ENCODE results near the gene FBP2.
"Not testable (repeated sequence)": the region's sequence is repeated elsewhere in the genome, so short reads cannot be mapped to it uniquely, and the experiment has no call there.

FBP2 gene

DNA sequence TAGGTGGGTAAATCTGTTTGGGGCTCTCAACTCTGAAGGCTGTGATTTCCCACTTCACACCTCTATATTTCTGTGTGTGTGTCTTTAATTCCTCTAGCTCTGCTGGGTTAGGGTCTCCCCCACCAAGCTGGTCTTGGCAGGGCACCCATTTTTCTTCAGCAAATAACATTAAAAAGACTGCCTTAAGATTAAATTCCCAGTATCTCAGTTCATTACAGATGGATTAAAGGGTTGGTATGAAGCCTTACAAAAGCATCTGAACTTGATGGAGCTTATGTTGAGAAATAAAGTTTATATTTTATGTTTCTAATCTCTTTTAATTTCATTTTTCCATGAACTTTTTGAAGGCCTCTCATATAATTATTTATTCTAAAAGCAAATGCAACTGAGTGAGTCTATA, 27.1 kb downstream of the FBP2 start:
- no peaks in the 10 kb centered on the region for H3K79me2 ChIP-seq
- no peaks in the 10 kb centered on the region for H3K9me3 ChIP-seq (ENCODE audit: control insufficient read depth, low read length)
- no peak overlapping the region for H3K9ac ChIP-seq
- TF ChIP-seq, protein P1, sequence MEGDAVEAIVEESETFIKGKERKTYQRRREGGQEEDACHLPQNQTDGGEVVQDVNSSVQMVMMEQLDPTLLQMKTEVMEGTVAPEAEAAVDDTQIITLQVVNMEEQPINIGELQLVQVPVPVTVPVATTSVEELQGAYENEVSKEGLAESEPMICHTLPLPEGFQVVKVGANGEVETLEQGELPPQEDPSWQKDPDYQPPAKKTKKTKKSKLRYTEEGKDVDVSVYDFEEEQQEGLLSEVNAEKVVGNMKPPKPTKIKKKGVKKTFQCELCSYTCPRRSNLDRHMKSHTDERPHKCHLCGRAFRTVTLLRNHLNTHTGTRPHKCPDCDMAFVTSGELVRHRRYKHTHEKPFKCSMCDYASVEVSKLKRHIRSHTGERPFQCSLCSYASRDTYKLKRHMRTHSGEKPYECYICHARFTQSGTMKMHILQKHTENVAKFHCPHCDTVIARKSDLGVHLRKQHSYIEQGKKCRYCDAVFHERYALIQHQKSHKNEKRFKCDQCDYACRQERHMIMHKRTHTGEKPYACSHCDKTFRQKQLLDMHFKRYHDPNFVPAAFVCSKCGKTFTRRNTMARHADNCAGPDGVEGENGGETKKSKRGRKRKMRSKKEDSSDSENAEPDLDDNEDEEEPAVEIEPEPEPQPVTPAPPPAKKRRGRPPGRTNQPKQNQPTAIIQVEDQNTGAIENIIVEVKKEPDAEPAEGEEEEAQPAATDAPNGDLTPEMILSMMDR (IDR thresholded peaks at IDR 0.05), result no peak
- peak overlapping the region; percentile 93 for H3K27ac ChIP-seq
- no peak overlapping the region for H3K4me2 ChIP-seq (ENCODE audit: low read length)
- H2AFZ ChIP-seq, result no peak overlapping the region
- no peaks in the 10 kb centered on the region for H3K36me3 ChIP-seq (ENCODE audit: control insufficient read depth, insufficient read depth, low read length)
- H3K27me3 ChIP-seq (ENCODE audit: control insufficient read depth, insufficient read depth, low read length), result no peaks in the 10 kb centered on the region
- no peak overlapping the region for H3K4me3 ChIP-seq (ENCODE audit: low read depth, low read length)
- H3K4me1 ChIP-seq, result peaks cover 32% of the 10 kb centered on the region

DNA sequence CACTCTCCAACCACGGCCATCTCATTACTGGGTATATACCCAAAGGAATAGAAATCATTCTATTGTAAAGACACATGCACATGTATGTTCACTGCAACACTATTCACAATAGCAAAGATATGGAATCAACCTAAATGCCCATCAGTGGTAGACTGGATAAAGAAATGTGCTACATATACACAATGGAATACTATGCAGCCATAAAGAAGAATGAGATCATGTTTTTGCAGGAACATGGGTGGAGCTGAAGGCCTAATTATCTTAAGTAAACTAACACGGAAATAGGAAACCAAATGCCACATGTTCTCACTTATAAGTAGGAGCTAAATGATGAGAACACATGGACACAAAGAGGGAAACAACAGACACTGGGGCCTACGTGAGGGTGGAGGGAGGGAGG, 29.3 kb downstream of the FBP2 start:
- H3K9me3 ChIP-seq (ENCODE audit: control insufficient read depth, low read length); H3K4me2 ChIP-seq (ENCODE audit: low read length); H3K9ac ChIP-seq; H2AFZ ChIP-seq; H3K4me3 ChIP-seq (ENCODE audit: low read depth, low read length); H3K36me3 ChIP-seq (ENCODE audit: control insufficient read depth, insufficient read depth, low read length); H3K79me2 ChIP-seq; H3K27me3 ChIP-seq (ENCODE audit: control insufficient read depth, insufficient read depth, low read length): not testable (repeated sequence)
- Histone ChIP-seq H3K4me1 (peaks cover 43% of the 10 kb centered on the region), H3K27ac (peak overlapping the region; percentile 74)

DNA sequence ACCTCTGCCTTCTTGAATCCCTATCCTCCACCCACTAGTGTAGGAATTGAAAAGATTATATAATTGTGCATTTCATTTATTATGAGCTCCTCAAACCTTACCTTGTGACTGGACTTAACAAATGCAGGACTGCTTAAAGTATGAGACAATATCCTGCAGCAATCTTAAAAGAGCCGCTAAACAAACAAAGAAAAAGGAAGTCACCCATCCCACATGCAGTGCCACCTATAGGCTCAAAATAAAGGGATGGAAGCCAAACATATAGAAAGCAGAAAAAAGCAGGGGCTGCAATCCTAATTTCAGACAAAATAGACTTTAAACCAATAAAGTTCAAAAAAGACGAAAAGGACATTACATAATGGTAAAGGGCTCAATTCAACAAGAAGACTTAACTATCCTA, 30.1 kb downstream of the FBP2 start:
- H3K27me3 ChIP-seq (ENCODE audit: control insufficient read depth, insufficient read depth, low read length), result no peaks in the 10 kb centered on the region
- H3K4me1 ChIP-seq, result peaks cover 39% of the 10 kb centered on the region

DNA sequence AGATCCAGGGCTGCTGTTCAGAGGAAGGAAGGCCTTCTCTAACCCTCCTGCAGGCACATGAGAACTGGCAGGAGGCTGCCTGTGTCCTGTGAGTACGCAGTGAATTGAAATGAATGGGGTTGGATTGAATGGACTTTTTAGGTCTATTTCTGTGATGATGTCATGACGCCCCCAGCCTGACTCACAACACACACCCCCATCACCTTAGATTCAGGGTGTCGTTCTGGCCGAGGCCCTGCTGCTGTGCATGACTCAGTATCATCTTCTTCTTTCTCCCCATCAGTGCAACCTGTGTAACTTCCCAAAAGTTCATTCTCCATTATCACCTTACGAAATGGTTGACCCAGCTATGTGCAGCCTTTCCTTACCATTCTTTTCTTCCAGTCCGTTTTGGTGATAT, 33.4 kb downstream of the FBP2 start:
- H3K27ac ChIP-seq, result peak overlapping the region; percentile 89
- H3K27me3 ChIP-seq (ENCODE audit: control insufficient read depth, insufficient read depth, low read length), result no peaks in the 10 kb centered on the region
- H3K4me3 ChIP-seq (ENCODE audit: low read depth, low read length), result no peak overlapping the region
- H3K79me2 ChIP-seq, result no peaks in the 10 kb centered on the region
- peak overlapping the region; percentile 9 for H3K4me2 ChIP-seq (ENCODE audit: low read length)
- no peaks in the 10 kb centered on the region for H3K36me3 ChIP-seq (ENCODE audit: control insufficient read depth, insufficient read depth, low read length)
- H3K9ac ChIP-seq, result no peak overlapping the region
- TF ChIP-seq, protein P1 (IDR thresholded peaks at IDR 0.05), result no peak
- no peaks in the 10 kb centered on the region for H3K9me3 ChIP-seq (ENCODE audit: control insufficient read depth, low read length)
- no peak overlapping the region for H2AFZ ChIP-seq
- peaks cover 20% of the 10 kb centered on the region for H3K4me1 ChIP-seq

More for the DNA sequence above, 30.1 kb downstream of the FBP2 start:
- H2AFZ ChIP-seq, result no peak overlapping the region
- H3K36me3 ChIP-seq (ENCODE audit: control insufficient read depth, insufficient read depth, low read length), result no peaks in the 10 kb centered on the region
- no peak overlapping the region for H3K4me3 ChIP-seq (ENCODE audit: low read depth, low read length)
- H3K9me3 ChIP-seq (ENCODE audit: control insufficient read depth, low read length), result no peaks in the 10 kb centered on the region
- no peak overlapping the region for H3K9ac ChIP-seq
- H3K79me2 ChIP-seq, result no peaks in the 10 kb centered on the region
- TF ChIP-seq, protein P1 (IDR thresholded peaks at IDR 0.05), result no peak
- no peak overlapping the region for H3K4me2 ChIP-seq (ENCODE audit: low read length)
- peak overlapping the region; percentile 74 for H3K27ac ChIP-seq

DNA sequence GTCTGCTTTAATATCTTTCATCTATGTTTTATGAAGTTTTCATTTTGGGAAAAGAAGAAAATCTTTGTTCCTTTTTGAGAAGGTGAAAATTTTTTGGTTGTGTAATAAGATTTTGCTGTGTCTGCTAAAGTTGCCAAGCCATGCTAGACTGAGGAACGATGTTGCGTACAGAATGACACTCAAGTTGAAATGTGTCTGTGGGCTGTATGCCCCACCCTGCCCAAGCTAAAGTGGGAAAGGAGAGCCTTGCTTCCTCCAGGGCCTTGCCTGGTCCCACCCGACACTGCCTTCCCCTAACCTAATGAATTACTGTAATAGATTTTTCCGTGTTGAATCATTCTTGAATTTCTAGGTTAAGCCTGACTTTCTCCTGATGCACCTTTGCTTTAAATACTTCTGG, 36.2 kb downstream of the FBP2 start:
- peak overlapping the region; percentile 55 for H3K27ac ChIP-seq
- no peak overlapping the region for H3K9ac ChIP-seq
- no peak overlapping the region for H2AFZ ChIP-seq
- H3K9me3 ChIP-seq (ENCODE audit: control insufficient read depth, low read length), result no peaks in the 10 kb centered on the region
- peaks cover 20% of the 10 kb centered on the region for H3K4me1 ChIP-seq
- no peaks in the 10 kb centered on the region for H3K79me2 ChIP-seq
- no peak overlapping the region for H3K4me2 ChIP-seq (ENCODE audit: low read length)
- H3K4me3 ChIP-seq (ENCODE audit: low read depth, low read length), result no peak overlapping the region
- H3K27me3 ChIP-seq (ENCODE audit: control insufficient read depth, insufficient read depth, low read length), result no peaks in the 10 kb centered on the region
- H3K36me3 ChIP-seq (ENCODE audit: control insufficient read depth, insufficient read depth, low read length), result no peaks in the 10 kb centered on the region
- TF ChIP-seq, protein P1 (IDR thresholded peaks at IDR 0.05), result no peak

Measured in parathyroid adenoma (tissue), 2 donors.